Measurements from ENCODE around the gene VAV1. TPM values are rescaled to one million over a fixed set of nuclear protein-coding genes. Genes with fewer than 3 reads are reported as not detected.
"Not testable (repeated sequence)": the region's sequence is repeated elsewhere in the genome, so short reads cannot be mapped to it uniquely, and the experiment has no call there.

VAV1 gene
- total RNA-seq, 2 experiments from 2014 or later: 73.4 to 90.8 TPM

DNA sequence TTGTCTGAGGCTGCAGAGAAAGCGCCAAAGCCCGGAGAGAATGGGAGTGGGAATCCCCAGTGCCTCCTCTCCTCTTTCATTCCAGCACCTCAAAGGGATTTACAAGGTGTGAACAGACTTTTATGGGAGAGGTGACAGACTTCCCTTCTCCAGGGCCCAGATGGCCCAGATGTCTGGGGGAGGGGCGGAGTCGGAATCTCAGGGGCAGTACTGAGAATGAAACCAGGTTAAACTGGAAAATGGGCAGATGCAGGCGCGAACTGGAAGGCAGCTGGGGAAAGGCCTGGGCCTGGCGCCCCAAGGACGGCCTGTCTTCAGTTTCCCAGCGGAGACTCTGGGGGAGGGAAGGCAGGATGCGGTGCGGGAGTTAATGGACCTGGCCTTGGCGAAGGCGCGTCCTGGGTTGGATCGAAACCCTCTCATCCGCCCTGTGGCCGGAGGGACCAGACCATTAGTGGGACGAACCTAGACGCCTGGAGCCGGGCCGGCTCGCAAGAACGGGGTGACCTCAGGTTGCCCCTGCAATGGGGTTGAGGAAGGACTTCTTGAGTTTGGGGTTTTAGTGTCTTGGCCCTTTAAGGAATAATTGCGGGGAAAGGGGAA lies 33.6 kb upstream of the VAV1 start:
- H3K9me3 Mint-ChIP-seq (ENCODE audit: low read depth): no peaks in the 10 kb centered on the region
- H3K4me3 Mint-ChIP-seq: peak overlapping the region; percentile 89
- peak overlapping the region; percentile 98 for H3K27ac Mint-ChIP-seq
- no peak for ATAC-seq
- ChIA-PET POLR2A (interaction anchor here (1.0 to 1.8 kb wide), 3 partner anchors 29 to 125 kb away, joined by 3 to 7 read pairs (median 6); partner anchors contain the start of gene VAV1), CTCF (interaction anchor here (0.6 to 4.4 kb wide), 11 partner anchors 29 to 129 kb away, joined by 3 to 38 read pairs (median 4); partner anchors contain the start of genes SH2D3A and VAV1)
- H3K27me3 Mint-ChIP-seq: no peaks in the 10 kb centered on the region
- DNase-seq: peak; percentile 61
- H3K4me1 Mint-ChIP-seq: peaks cover 39% of the 10 kb centered on the region
- intact Hi-C loops (cut with DNase I, micrococcal nuclease): loop anchor here (1.0 to 5.0 kb wide), 7 partner anchors 14 to 1133 kb away; partner anchors contain the start of genes CLPP (in 1 of the 2), PRR36 (in 1 of the 2), SH2D3A (in 1 of the 2) and VAV1 (in 1 of the 2)
- peaks cover 26% of the 10 kb centered on the region for H3K36me3 Mint-ChIP-seq (ENCODE audit: low read depth)

DNA sequence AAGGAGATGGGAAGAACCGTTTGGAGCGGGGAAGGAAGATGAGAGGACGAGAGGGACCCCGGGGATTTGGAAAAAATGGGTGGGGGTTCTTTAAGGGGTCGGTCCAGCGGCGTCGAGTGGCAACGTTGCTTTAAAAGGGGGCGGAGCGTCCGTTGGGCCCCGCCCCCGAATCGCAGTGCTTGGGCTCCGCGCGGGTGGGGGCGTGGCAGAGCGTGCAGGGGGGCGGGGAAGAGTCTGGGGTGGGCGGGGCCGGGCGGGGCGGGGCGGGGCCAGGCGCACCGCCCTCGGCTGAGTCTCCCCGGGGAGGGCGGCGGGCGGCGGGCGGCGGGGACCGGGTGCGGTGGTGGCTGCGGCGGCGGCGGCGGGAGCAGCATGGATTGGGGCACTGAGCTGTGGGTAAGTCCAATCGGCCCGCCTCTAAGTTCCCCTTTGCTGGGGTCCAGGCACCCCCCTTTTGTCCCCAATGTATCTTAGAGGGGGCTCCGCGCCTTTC lies 33.1 kb upstream of the VAV1 start, which contains the start of gene TRIP10:
TRIP10 (plus strand) TSS at position 291 of the 493 bp plus-strand sequence; CDS start at position 373, 82 bp downstream.
- H3K4me3 Mint-ChIP-seq: peak within 1 kb of the TSS; percentile 89
- ATAC-seq: no peak
- H3K36me3 Mint-ChIP-seq (ENCODE audit: low read depth): peaks cover 27% of the 10 kb centered on the region
- no peaks in the 10 kb centered on the region for H3K27me3 Mint-ChIP-seq
- peak; percentile 91 for DNase-seq
- peaks cover 39% of the 10 kb centered on the region for H3K4me1 Mint-ChIP-seq
- ChIA-PET CTCF (interaction anchor here (0.6 to 4.4 kb wide), 6 partner anchors 33 to 232 kb away, joined by 3 to 38 read pairs (median 4); partner anchors contain the start of gene VAV1), POLR2A (no interaction called here)
- H3K27ac Mint-ChIP-seq: peak within 1 kb of the TSS; percentile 98
- no peaks in the 10 kb centered on the region for H3K9me3 Mint-ChIP-seq (ENCODE audit: low read depth)
- intact Hi-C loops (cut with DNase I, micrococcal nuclease): loop anchor here (1.0 to 5.0 kb wide), 6 partner anchors 13 to 1133 kb away; partner anchors contain the start of genes CLPP (in 1 of the 2), PRR36 (in 1 of the 2), SH2D3A (in 1 of the 2) and VAV1 (in 1 of the 2)

DNA sequence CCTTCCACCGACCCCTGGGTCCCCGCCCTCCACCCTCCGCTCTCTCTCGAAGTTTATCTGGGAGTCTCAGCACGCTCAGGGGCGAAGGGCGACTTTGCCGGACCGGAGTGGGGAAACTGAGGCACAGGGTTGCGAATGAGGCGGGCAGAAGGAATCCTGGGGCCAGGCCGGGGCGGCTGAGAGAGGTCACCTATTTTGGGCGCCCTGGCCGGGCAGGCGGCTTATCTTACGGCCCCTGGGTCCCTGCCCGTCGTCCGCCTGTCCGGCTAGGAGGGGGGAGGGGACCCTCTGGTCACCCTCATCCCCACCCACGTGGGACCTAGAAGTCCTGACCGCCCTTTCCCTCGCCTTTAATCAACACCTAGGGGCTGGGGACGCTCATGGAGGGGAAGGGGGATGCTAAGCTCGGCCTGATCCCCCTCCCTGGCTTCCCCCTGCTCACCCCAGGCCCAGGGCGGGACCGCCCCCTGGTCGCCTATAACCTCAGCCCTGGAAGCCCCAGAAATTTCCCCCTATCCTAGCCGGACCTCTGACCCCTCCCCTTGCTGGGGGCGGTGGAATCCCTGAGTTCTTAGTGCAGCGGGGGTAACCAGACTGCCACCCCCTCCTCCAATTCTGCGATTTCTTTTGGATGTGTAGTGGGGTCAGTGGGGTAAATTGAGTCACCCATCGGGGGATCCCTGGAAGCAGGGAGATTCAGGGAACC lies 32.5 kb upstream of the VAV1 start:
- ATAC-seq (no peak), DNase-seq (peak; percentile 51)
- H3K4me1 Mint-ChIP-seq: peaks cover 39% of the 10 kb centered on the region
- no peaks in the 10 kb centered on the region for H3K27me3 Mint-ChIP-seq
- no peaks in the 10 kb centered on the region for H3K9me3 Mint-ChIP-seq (ENCODE audit: low read depth)
- ChIA-PET CTCF (interaction anchor here (0.6 to 4.4 kb wide), 3 partner anchors 59 to 233 kb away, joined by 3 to 38 read pairs (median 3); no protein-coding TSS in a partner anchor), POLR2A (no interaction called here)
- H3K36me3 Mint-ChIP-seq (ENCODE audit: low read depth): peaks cover 26% of the 10 kb centered on the region
- peak overlapping the region; percentile 89 for H3K4me3 Mint-ChIP-seq
- intact Hi-C loops (cut with DNase I, micrococcal nuclease): loop anchor here (1.0 to 5.0 kb wide), 6 partner anchors 13 to 1132 kb away; partner anchors contain the start of genes CLPP (in 1 of the 2), PRR36 (in 1 of the 2), SH2D3A (in 1 of the 2) and VAV1 (in 1 of the 2)
- H3K27ac Mint-ChIP-seq: no peak overlapping the region

DNA sequence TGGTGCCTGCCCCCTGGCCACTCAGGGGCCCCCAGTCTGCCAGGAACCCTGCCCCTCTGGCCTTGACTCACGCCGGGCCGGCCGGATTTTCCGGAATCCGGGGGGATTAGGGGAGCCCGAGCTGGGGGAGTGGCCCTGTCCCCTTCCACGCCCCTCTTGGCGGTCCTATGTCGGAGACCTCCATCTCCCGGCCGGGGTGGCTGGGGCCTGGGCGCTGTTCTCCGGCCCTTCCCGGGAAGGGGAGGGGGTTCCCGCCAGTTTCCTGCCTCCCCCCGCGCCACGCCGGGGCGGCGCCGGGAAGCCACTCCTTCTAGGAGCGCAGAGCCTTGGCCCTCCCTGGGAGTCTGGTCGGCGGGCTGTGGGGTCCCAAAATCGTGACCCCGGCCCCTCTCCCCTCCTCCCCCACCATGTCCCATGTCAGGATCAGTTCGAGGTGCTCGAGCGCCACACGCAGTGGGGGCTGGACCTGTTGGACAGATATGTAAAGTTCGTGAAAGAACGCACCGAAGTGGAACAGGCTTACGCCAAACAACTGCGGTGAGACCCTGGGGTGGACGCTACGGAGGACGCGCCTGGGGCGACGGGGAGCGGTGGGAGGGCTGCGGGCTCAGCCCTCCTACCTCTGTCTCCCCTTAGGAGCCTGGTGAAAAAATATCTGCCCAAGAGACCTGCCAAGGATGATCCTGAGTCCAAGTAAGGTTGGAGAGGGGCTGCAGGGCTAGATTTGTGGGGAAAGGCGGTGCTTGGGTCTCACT lies 31.7 kb upstream of the VAV1 start:
- peaks cover 32% of the 10 kb centered on the region for H3K36me3 Mint-ChIP-seq (ENCODE audit: low read depth)
- ATAC-seq (no peak), DNase-seq (peak; percentile 40)
- intact Hi-C loops (cut with DNase I, micrococcal nuclease): no loop called here
- H3K4me1 Mint-ChIP-seq: peaks cover 34% of the 10 kb centered on the region
- no peaks in the 10 kb centered on the region for H3K9me3 Mint-ChIP-seq (ENCODE audit: low read depth)
- H3K27me3 Mint-ChIP-seq: no peaks in the 10 kb centered on the region
- H3K4me3 Mint-ChIP-seq: peak overlapping the region; percentile 89
- H3K27ac Mint-ChIP-seq: no peak overlapping the region
- ChIA-PET CTCF (interaction anchor here (0.6 kb wide), 1 partner anchor 116 kb away, joined by 3 read pairs; no protein-coding TSS in a partner anchor), POLR2A (no interaction called here)

DNA sequence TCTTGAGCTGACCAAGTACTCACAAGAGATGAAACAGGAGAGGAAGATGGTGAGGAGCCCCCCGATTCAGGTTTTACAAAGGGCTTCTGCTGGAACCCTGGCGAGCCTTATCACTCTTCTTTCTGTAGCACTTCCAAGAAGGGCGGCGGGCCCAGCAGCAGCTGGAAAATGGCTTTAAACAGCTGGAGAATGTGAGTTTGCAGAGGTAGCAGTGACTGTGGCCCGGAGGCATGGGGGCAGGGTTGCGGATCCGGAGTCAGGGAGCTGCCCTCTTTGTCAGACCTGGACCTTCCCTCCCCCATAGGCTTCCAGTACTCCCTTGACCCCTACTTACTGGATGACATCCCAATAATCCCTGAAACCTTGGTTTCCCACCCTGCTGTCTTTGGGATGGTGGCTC lies 29.4 kb upstream of the VAV1 start:
- ATAC-seq (no peak), DNase-seq (no peak)
- Mint-ChIP-seq H3K4me1 (peaks cover 23% of the 10 kb centered on the region), H3K27me3 (no peaks in the 10 kb centered on the region), H3K9me3 (ENCODE audit: low read depth) (no peaks in the 10 kb centered on the region), H3K27ac (no peak overlapping the region), H3K36me3 (ENCODE audit: low read depth) (peaks cover 40% of the 10 kb centered on the region), H3K4me3 (no peak overlapping the region)
- intact Hi-C loops (cut with DNase I, micrococcal nuclease): no loop called here
- ChIA-PET POLR2A (no interaction called here), CTCF (interaction anchor here (0.5 to 2.2 kb wide), 5 partner anchors 10 to 227 kb away, joined by 3 to 5 read pairs (median 3); no protein-coding TSS in a partner anchor)

DNA sequence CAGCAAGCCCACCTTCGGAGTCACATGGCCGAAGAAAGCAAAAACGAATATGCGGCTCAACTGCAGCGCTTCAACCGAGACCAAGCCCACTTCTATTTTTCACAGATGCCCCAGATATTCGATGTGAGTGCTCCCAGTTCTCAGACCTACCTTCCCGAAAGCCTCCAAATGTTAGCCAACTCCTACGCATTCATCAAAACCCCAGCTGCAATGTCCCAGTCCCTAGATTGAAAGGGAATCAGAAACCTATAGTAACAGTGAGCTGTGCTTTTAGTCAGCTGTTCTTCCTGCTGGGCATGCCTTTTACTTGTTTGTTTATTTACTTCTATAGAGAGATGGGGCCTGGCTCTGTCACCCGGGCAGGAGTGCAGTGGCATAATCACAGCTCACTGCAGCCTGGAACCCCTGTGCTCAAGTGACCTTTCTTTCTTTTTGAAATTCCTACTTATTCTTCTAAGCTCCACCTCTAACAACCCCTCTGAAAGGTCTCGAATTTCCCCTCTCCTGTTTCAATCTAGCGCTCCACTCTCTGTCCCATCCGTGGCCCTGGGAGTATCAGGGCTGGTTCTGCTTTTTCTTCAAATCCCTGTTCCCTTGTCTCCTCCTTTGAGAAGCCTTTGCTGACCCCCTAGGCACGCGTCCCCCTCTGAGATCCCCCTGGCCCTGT lies 28.7 kb upstream of the VAV1 start:
- Mint-ChIP-seq H3K9me3 (ENCODE audit: low read depth) (no peaks in the 10 kb centered on the region), H3K27ac (no peak overlapping the region), H3K4me3 (no peak overlapping the region), H3K27me3 (no peaks in the 10 kb centered on the region), H3K4me1 (peaks cover 15% of the 10 kb centered on the region), H3K36me3 (ENCODE audit: low read depth) (peaks cover 47% of the 10 kb centered on the region)
- intact Hi-C loops (cut with DNase I, micrococcal nuclease): no loop called here
- CTCF ChIA-PET: interaction anchor here (1.0 to 2.2 kb wide), 3 partner anchors 11 to 120 kb away, joined by 4 to 6 read pairs (median 5); no protein-coding TSS in a partner anchor
- POLR2A ChIA-PET: no interaction called here
- ATAC-seq (no peak), DNase-seq (no peak)

DNA sequence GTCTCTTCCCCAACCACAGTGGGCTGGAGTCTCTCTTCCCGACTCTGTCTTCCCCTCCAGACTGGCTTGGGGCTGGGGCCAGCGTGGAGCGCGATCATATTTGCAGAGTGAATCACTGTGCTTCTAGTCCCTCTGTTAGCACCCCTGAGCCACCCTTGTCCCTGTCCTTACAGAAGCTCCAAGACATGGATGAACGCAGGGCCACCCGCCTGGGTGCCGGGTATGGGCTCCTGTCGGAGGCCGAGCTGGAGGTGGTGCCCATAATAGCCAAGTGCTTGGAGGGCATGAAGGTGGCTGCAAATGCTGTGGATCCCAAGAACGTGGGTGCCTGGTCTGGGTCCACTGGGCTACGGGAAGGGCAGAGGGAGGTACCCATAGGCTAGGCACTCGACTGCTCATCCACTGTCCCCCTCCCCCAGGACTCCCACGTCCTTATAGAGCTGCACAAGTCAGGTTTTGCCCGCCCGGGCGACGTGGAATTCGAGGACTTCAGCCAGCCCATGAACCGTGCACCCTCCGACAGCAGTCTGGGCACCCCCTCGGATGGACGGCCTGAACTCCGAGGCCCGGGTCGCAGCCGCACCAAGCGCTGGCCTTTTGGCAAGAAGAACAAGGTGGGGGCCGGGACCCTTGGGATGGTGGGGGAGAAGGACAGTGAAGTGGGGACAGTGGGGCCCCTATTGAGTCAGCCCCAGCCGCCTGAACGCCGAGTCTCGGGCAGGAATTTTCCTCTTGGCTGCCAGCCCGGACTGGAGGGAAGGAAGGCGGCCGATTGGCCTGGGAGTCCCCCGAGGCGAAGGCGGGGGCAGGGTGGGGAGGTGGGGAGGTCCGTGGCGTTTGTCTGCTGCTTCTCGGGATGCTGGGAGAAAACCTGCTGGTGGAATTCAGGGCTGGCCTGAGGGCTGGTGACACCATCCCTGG lies 27.9 kb upstream of the VAV1 start:
- ATAC-seq (no peak), DNase-seq (no peak)
- Mint-ChIP-seq H3K27ac (no peak overlapping the region), H3K27me3 (no peaks in the 10 kb centered on the region), H3K4me1 (peaks cover 10% of the 10 kb centered on the region), H3K9me3 (ENCODE audit: low read depth) (no peaks in the 10 kb centered on the region), H3K36me3 (ENCODE audit: low read depth) (peaks cover 52% of the 10 kb centered on the region), H3K4me3 (no peak overlapping the region)
- intact Hi-C loops (cut with DNase I, micrococcal nuclease): no loop called here
- POLR2A ChIA-PET: no interaction called here
- CTCF ChIA-PET: interaction anchor here (1.0 to 2.2 kb wide), 3 partner anchors 11 to 119 kb away, joined by 4 to 6 read pairs (median 5); no protein-coding TSS in a partner anchor

DNA sequence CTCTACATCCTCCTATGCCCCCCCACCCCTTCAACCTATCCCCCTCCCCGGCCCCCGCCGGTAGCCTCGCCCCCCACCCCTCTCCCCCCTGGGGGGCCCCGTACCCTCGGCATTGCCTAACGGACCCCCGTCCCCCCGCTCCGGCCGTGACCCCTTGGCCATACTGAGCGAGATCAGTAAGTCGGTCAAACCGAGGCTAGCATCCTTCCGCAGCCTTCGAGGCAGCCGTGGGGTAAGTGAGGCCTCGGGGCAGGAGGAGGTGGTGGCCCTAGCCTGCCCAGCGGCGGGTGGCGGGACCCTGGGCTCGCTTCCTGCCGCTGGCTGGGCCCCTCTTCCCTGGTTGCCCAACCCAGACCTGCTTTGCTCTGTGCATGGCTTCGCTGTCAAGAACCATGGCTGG lies 26.5 kb upstream of the VAV1 start:
- ATAC-seq (no peak), DNase-seq (no peak)
- no peaks in the 10 kb centered on the region for H3K9me3 Mint-ChIP-seq (ENCODE audit: low read depth)
- ChIA-PET POLR2A (no interaction called here), CTCF (no interaction called here)
- H3K27me3 Mint-ChIP-seq: no peaks in the 10 kb centered on the region
- intact Hi-C loops (cut with DNase I, micrococcal nuclease): no loop called here
- H3K4me1 Mint-ChIP-seq: peaks cover 8% of the 10 kb centered on the region
- no peak overlapping the region for H3K27ac Mint-ChIP-seq
- H3K4me3 Mint-ChIP-seq: no peak overlapping the region
- peaks cover 55% of the 10 kb centered on the region for H3K36me3 Mint-ChIP-seq (ENCODE audit: low read depth)

DNA sequence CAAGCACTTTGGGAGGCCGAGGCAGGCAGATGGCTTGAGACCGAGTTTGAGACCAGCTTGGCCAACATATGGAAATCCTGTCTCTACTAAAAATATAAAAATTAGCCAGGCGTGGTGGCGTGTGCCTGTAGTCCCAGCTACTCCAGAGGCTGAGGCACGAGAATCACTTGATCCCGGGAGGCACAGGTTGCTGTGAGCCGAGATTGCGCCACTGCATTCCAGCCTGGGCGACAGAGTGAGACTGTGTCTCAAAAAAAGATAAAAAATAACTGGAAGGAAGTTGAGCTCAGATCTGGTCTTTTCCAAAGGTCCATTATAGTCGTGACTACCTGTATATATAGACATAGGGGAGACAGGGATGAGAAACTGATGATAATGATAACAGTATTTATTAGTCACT lies 24.0 kb upstream of the VAV1 start:
- DNase-seq; intact Hi-C loops (cut with DNase I, micrococcal nuclease); CTCF ChIA-PET; H3K27me3 Mint-ChIP-seq; POLR2A ChIA-PET; H3K4me3 Mint-ChIP-seq; H3K9me3 Mint-ChIP-seq (ENCODE audit: low read depth); H3K27ac Mint-ChIP-seq; H3K4me1 Mint-ChIP-seq; ATAC-seq: not testable (repeated sequence)
- peaks cover 54% of the 10 kb centered on the region for H3K36me3 Mint-ChIP-seq (ENCODE audit: low read depth)

DNA sequence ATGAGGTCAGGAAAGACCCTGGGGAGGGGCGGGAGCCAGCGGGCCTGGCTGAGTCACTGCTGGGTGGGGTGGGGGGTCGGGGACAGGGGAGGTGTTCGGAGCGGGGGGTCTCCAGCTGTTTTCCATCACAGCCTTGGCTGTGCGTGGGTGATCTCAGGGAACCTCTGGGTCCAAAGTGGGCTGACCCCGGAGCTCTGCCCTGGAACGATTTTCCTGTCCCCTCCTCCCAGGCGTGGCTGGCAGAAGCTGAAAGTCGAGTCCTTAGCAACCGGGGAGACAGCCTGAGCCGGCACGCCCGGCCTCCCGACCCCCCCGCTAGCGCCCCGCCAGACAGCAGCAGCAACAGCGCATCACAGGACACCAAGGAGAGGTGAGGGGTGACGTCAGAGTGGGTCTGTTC lies 22.4 kb upstream of the VAV1 start:
- no peak for DNase-seq
- H3K36me3 Mint-ChIP-seq (ENCODE audit: low read depth): peaks cover 58% of the 10 kb centered on the region
- H3K9me3 Mint-ChIP-seq (ENCODE audit: low read depth): no peaks in the 10 kb centered on the region
- H3K27me3 Mint-ChIP-seq: no peaks in the 10 kb centered on the region
- CTCF ChIA-PET: interaction anchor here (0.6 to 1.1 kb wide), 3 partner anchors 12 to 233 kb away, joined by 3 read pairs; partner anchors contain the start of gene GPR108
- H3K4me1 Mint-ChIP-seq: peaks cover 11% of the 10 kb centered on the region
- no peak overlapping the region for H3K4me3 Mint-ChIP-seq
- no peak overlapping the region for H3K27ac Mint-ChIP-seq
- ATAC-seq: no peak
- POLR2A ChIA-PET: no interaction called here
- intact Hi-C loops (cut with DNase I, micrococcal nuclease): no loop called here

Data from activated CD4-positive, alpha-beta T cell treated with anti-CD3 and anti-CD28 coated beads for 36 hours (primary cell).